Activated naive CD4-positive, alpha-beta T cell treated with anti-CD3 and anti-CD28 coated beads, Interleukin-2, amount 50 U/mL, for 72 hours (primary cell): Measurements from ENCODE around the gene RNASE12. TPM values are rescaled to one million over a fixed set of nuclear protein-coding genes. Genes with fewer than 3 reads are reported as not detected.
"Not testable (repeated sequence)": the region's sequence is repeated elsewhere in the genome, so short reads cannot be mapped to it uniquely, and the experiment has no call there.

Experiments used
- ATAC-seq, 2 donors: fragments of 150-1000 bp; cut with Tn5 transposase; 2 replicates each; pipeline ENCODE4 v1.10.0; 2021; ENCODE audit warnings: mild to moderate bottlenecking in 2 of 2, moderate library complexity in 2 of 2
- DNase-seq, 2 donors: peaks; one replicate each; pipeline ENCODE4 v3.0.0; 2021 to 2022; ENCODE audit warnings: low spot score in 2 of 2
- H3K27ac Mint-ChIP-seq, 2 donors: one replicate each; pipeline ENCODE4 v1.8.0; 2022; ENCODE audit warnings: mild to moderate bottlenecking in 2 of 2, mixed read lengths in 2 of 2
- H3K36me3 Mint-ChIP-seq, 2 donors: one replicate each; pipeline ENCODE4 v1.8.0; 2022; ENCODE audit warnings: mixed read lengths in 2 of 2
- H3K9me3 Mint-ChIP-seq, 2 donors: one replicate each; pipeline ENCODE4 v1.8.0; 2022; ENCODE audit warnings: mixed read lengths in 2 of 2
- total RNA-seq, 2 donors: library from RNA; stranded (reverse); gene quantifications; one replicate each; pipeline ENCODE4 v1.2.3, GENCODE V29; 2022

The RNASE12 gene
- total RNA-seq, 2 donors from 2014 or later, result not detected

- DNase-seq (no peak), ATAC-seq (no peak)
- H3K36me3 Mint-ChIP-seq, result no peaks in the 10 kb centered on the region
- no peaks in the 10 kb centered on the region for H3K9me3 Mint-ChIP-seq
- no peak overlapping the region for H3K27ac Mint-ChIP-seq
Observed at GRCh38 chr14:20603813-20604690, 12.9 kb upstream of the RNASE12 start.

GRCh38 chr14:20602583-20602982 lies 11.4 kb upstream of the RNASE12 start:
- Mint-ChIP-seq H3K36me3 (no peaks in the 10 kb centered on the region), H3K27ac (no peak overlapping the region), H3K9me3 (no peaks in the 10 kb centered on the region)
- DNase-seq (no peak), ATAC-seq (no peak)

GRCh38 chr14:20601522-20601921 lies 10.3 kb upstream of the RNASE12 start:
- no peak for ATAC-seq
- H3K9me3 Mint-ChIP-seq, result no peaks in the 10 kb centered on the region
- no peaks in the 10 kb centered on the region for H3K36me3 Mint-ChIP-seq
- no peak for DNase-seq
- no peak overlapping the region for H3K27ac Mint-ChIP-seq

GRCh38 chr14:20597108-20597507 lies 5.9 kb upstream of the RNASE12 start:
- peak overlapping the region in 1 of 2 donors; percentile 9 for H3K27ac Mint-ChIP-seq
- no peaks in the 10 kb centered on the region for H3K9me3 Mint-ChIP-seq
- ATAC-seq (no peak), DNase-seq (no peak)
- H3K36me3 Mint-ChIP-seq, result no peaks in the 10 kb centered on the region

GRCh38 chr14:20595726-20596125 lies 4.5 kb upstream of the RNASE12 start:
- DNase-seq, H3K9me3 Mint-ChIP-seq, ATAC-seq, H3K36me3 Mint-ChIP-seq, H3K27ac Mint-ChIP-seq: not testable (repeated sequence)

- H3K9me3 Mint-ChIP-seq, result no peaks in the 10 kb centered on the region
- no peak for DNase-seq
- H3K36me3 Mint-ChIP-seq, result no peaks in the 10 kb centered on the region
- H3K27ac Mint-ChIP-seq, result no peak overlapping the region
- no peak for ATAC-seq
Observed at GRCh38 chr14:20592574-20592973, 1.4 kb upstream of the RNASE12 start.

GRCh38 chr14:20587489-20588154 lies 3.6 kb downstream of the RNASE12 start, which contains the start of gene RNASE11:
Gene RNASE11, minus strand, starts transcription at chr14:20588001.
- DNase-seq (no peak), ATAC-seq (peak in 1 of 2 donors; percentile 57)
- H3K27ac Mint-ChIP-seq, result no peak within 1 kb of the TSS
- H3K36me3 Mint-ChIP-seq, result no peaks in the 10 kb centered on the region
- H3K9me3 Mint-ChIP-seq, result peaks cover 4 to 7% of the 10 kb centered on the region in 2 donors

GRCh38 chr14:20583908-20584307 lies 7.3 kb downstream of the RNASE12 start:
- ATAC-seq, result no peak
- no peak for DNase-seq
- Mint-ChIP-seq H3K27ac (no peak overlapping the region), H3K9me3 (peaks cover 4 to 7% of the 10 kb centered on the region in 2 donors), H3K36me3 (no peaks in the 10 kb centered on the region)

GRCh38 chr14:20583142-20583541 lies 8.0 kb downstream of the RNASE12 start:
- ATAC-seq, result no peak
- H3K9me3 Mint-ChIP-seq, result peaks cover 4 to 7% of the 10 kb centered on the region in 2 donors
- H3K36me3 Mint-ChIP-seq, result no peaks in the 10 kb centered on the region
- no peak for DNase-seq
- no peak overlapping the region for H3K27ac Mint-ChIP-seq

- no peak for ATAC-seq
- Mint-ChIP-seq H3K9me3 (no peaks in the 10 kb centered on the region), H3K36me3 (no peaks in the 10 kb centered on the region)
Observed at GRCh38 chr14:20580242-20580641, 10.9 kb downstream of the RNASE12 start.

GRCh38 chr14:20578784-20579502 lies 12.2 kb downstream of the RNASE12 start:
- ATAC-seq (no peak), DNase-seq (no peak)
- H3K36me3 Mint-ChIP-seq, result no peaks in the 10 kb centered on the region
- H3K9me3 Mint-ChIP-seq, result no peaks in the 10 kb centered on the region
- H3K27ac Mint-ChIP-seq, result no peak overlapping the region

More at GRCh38 chr14:20580242-20580641, 10.9 kb downstream of the RNASE12 start:
- no peak overlapping the region for H3K27ac Mint-ChIP-seq
- DNase-seq, result no peak

GRCh38 chr14:20578325-20578724 lies 12.9 kb downstream of the RNASE12 start:
- DNase-seq, result no peak
- ATAC-seq, result no peak
- Mint-ChIP-seq H3K27ac (no peak overlapping the region), H3K36me3 (no peaks in the 10 kb centered on the region), H3K9me3 (no peaks in the 10 kb centered on the region)

GRCh38 chr14:20572382-20572990 lies 18.7 kb downstream of the RNASE12 start:
- H3K9me3 Mint-ChIP-seq, H3K27ac Mint-ChIP-seq, ATAC-seq, DNase-seq: not testable (repeated sequence)
- H3K36me3 Mint-ChIP-seq, result peaks cover 8 to 15% of the 10 kb centered on the region in 2 donors

GRCh38 chr14:20570720-20571119 lies 20.5 kb downstream of the RNASE12 start:
- not testable (repeated sequence) for DNase-seq, ATAC-seq
- H3K36me3 Mint-ChIP-seq, result peaks cover 8 to 15% of the 10 kb centered on the region in 2 donors

GRCh38 chr14:20569865-20570264 lies 21.3 kb downstream of the RNASE12 start:
- not testable (repeated sequence) for H3K27ac Mint-ChIP-seq, DNase-seq, H3K9me3 Mint-ChIP-seq, ATAC-seq
- H3K36me3 Mint-ChIP-seq, result peaks cover 8 to 15% of the 10 kb centered on the region in 2 donors

More at GRCh38 chr14:20570720-20571119, 20.5 kb downstream of the RNASE12 start:
- H3K27ac Mint-ChIP-seq, H3K9me3 Mint-ChIP-seq: not testable (repeated sequence)

- DNase-seq, result no peak
- H3K9me3 Mint-ChIP-seq, result peaks cover 5 to 9% of the 10 kb centered on the region in 2 donors
- H3K27ac Mint-ChIP-seq, result no peak overlapping the region
- no peak for ATAC-seq
- peaks cover 8 to 15% of the 10 kb centered on the region in 2 donors for H3K36me3 Mint-ChIP-seq
Observed at GRCh38 chr14:20569066-20569465, 22.1 kb downstream of the RNASE12 start.
